ENCODE data around the gene EPHB2. TPM values are rescaled to one million over a fixed set of nuclear protein-coding genes. Genes with fewer than 3 reads are reported as not detected.

The EPHB2 gene
- total RNA-seq, 6 experiments from 2014 or later, result 0.24 to 1.8 (median 0.62) TPM

GRCh38 chr1:22921452-22922126 lies 210.9 kb downstream of the EPHB2 start:
- WGBS (ENCODE audit: insufficient coverage, low coverage, low lambda C conversion rate, missing lambda C conversion rate), result 84% methylated on average over 8 of the region's 8 CpGs
- peak in 1 of 3 donors; percentile 5 for DNase-seq
- TF ChIP-seq POLR2A (IDR thresholded peaks at IDR 0.05), result no peak
- no peak for TF ChIP-seq CTCF (IDR thresholded peaks at IDR 0.05)
- Histone ChIP-seq H3K36me3 (no peaks in the 10 kb centered on the region), H3K9me3 (no peaks in the 10 kb centered on the region), H3K27me3 (no peaks in the 10 kb centered on the region), H3K4me1 (no peaks in the 10 kb centered on the region), H3K4me3 (no peak overlapping the region), H3K27ac (no peak overlapping the region)
- ATAC-seq, result no peak
- intact Hi-C loops (cut with DNase I), result no loop called here

- peak in 1 of 3 donors; percentile 5 for DNase-seq
- H3K4me3 ChIP-seq, result no peak overlapping the region
- no peaks in the 10 kb centered on the region for H3K36me3 ChIP-seq
- H3K9me3 ChIP-seq, result no peaks in the 10 kb centered on the region
- H3K27me3 ChIP-seq, result no peaks in the 10 kb centered on the region
- WGBS (ENCODE audit: insufficient coverage, low coverage, low lambda C conversion rate, missing lambda C conversion rate), result no CpG with 5 or more reads among the region's 1 CpG
- ATAC-seq, result no peak
- H3K27ac ChIP-seq, result no peak overlapping the region
- H3K4me1 ChIP-seq, result no peaks in the 10 kb centered on the region
- intact Hi-C loops (cut with DNase I), result no loop called here
- TF ChIP-seq POLR2A (IDR thresholded peaks at IDR 0.05), result no peak
- no peak for TF ChIP-seq CTCF (IDR thresholded peaks at IDR 0.05)
Measured at GRCh38 chr1:22922640-22923039, 212.0 kb downstream of the EPHB2 start.

GRCh38 chr1:22925111-22925510 lies 214.5 kb downstream of the EPHB2 start:
- TF ChIP-seq CTCF (IDR thresholded peaks at IDR 0.05) (no peak), POLR2A (IDR thresholded peaks at IDR 0.05) (no peak)
- intact Hi-C loops (cut with DNase I), result no loop called here
- 60% methylated on average over 8 of the region's 9 CpGs for WGBS (ENCODE audit: insufficient coverage, low coverage, low lambda C conversion rate, missing lambda C conversion rate)
- Histone ChIP-seq H3K36me3 (no peaks in the 10 kb centered on the region), H3K9me3 (no peaks in the 10 kb centered on the region), H3K27ac (no peak overlapping the region), H3K27me3 (no peaks in the 10 kb centered on the region), H3K4me3 (no peak overlapping the region), H3K4me1 (no peaks in the 10 kb centered on the region)
- ATAC-seq (no peak), DNase-seq (peak in 1 of 3 donors; percentile 42)

GRCh38 chr1:22930240-22930912 lies 219.7 kb downstream of the EPHB2 start:
- peak; percentile 45 to 60 (median 49) for TF ChIP-seq CTCF (IDR thresholded peaks at IDR 0.05)
- no peak for TF ChIP-seq POLR2A (IDR thresholded peaks at IDR 0.05)
- peak; percentile 55 to 66 (median 62) for ATAC-seq
- intact Hi-C loops (cut with DNase I), result no loop called here
- WGBS (ENCODE audit: insufficient coverage, low coverage, low lambda C conversion rate, missing lambda C conversion rate), result 36% methylated on average over 6 of the region's 11 CpGs
- Histone ChIP-seq H3K4me1 (no peaks in the 10 kb centered on the region), H3K36me3 (no peaks in the 10 kb centered on the region), H3K4me3 (no peak overlapping the region), H3K27ac (no peak overlapping the region), H3K27me3 (no peaks in the 10 kb centered on the region), H3K9me3 (no peaks in the 10 kb centered on the region)
- DNase-seq, result peak; percentile 35 to 51 (median 46)
